G401.6 (cell line): Measurements from ENCODE around the gene ENPP7.
"Not testable (repeated sequence)": the region's sequence is repeated elsewhere in the genome, so short reads cannot be mapped to it uniquely, and the experiment has no call there.

ENCODE experiments used
- FAIRE-seq: peaks from 2 replicates; lab custom pipeline; 2012; peaks lifted over from hg19 to GRCh38; lab: Jason Lieb, UNC

ENPP7 gene

GRCh38 chr17:79749156-79749815, 18.5 kb downstream of the ENPP7 start:
- FAIRE-seq = peak; percentile 78

- no peak for FAIRE-seq
Observed at GRCh38 chr17:79749958-79750357, 19.2 kb downstream of the ENPP7 start.

DNA sequence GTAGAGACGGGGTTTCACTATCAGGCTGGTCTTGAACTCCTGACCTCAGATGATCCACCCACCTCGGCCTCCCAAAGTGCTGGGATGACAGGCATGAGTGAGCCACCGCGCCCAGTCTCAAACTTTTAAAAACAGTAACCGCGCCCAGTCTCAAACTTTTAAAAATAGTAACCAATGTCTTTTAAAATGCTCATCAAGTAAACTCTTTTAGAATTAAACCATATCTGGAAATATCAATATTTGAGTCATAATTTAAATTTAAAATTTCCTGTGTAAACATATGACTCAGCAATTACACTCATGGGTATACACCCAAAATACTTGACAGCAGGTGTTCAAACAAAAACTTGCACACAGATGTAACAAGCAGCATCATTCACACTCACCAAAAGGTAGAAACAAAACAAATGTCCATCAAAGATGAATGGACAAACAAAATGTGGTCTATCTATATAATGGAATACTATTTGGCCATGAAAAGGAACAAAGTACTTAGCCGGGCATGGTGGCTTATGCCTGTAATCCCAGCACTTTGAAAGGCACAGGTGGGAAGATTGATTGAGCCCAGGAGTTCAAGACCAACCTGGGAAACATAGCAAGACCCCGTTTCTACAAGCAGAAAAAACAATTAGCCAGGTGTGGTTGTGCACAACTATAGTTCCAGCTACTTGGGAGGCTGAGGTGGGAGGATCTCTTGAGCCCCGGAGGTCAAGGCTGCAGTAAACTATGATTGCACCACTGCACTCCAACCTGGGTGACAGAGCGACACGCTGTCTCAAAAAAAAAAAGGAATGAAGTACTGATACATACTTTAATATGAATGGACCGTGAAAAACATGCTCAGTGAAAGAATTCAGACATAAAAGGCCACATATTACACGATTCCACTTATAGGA, 20.2 kb downstream of the ENPP7 start:
- FAIRE-seq = no peak

DNA sequence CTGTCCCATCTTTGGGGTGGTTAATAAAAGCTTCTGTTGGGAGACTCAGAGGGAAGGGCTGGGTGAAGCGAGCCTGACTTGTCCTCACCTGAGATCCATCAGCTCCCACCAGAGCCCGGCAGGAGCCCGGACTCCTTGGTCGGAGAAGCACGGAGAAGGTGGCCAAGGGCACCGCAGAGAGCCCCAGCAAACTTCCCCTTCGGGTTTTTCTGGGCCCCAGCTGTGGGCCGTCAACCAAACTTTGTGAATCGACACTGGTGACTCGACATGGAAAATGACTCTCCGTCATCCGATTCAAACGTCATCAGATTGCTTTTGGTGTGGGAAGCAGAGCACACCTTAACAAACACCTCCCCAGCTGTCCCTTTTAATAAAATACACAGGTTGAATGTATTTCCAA, 21.4 kb downstream of the ENPP7 start:
- no peak for FAIRE-seq

DNA sequence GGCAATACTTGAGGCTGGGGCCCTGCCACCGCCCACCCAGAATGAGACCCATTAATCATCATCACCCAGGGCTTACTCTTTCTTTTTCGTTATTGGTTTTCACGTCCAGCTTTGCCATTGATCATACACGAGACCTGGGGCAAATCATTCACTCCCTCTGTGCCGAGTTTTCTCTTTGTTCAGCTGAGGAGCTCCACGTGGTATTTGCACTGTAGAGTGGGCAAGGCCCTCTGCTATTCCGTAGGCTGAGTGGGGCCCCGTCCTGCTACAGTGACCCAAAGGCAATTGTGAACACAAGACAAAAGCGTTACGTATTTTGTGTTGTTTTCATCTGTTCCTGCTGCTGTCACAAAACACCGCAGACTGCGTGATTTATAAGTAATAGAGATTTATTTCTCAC, 23.6 kb downstream of the ENPP7 start:
- no peak for FAIRE-seq

DNA sequence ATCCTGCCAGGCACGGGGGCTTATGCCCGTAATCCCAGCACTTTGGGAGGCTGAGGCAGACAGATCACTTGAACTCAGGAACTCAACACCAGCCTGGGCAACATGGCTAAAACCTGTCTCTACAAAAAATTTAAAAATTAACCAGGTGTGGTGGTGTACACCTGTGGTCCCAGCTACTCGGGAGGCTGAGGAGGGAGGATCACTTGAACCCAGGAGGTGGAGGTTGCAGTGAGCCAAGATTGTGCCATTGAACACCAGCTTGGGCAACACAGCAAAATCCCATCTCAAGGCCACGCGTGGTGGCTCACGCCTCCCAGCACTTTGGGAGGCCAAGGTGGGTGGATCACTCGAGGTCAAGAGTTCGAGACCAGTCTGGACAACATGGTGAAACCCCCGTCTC, 24.2 kb downstream of the ENPP7 start:
- not testable (repeated sequence) for FAIRE-seq

DNA sequence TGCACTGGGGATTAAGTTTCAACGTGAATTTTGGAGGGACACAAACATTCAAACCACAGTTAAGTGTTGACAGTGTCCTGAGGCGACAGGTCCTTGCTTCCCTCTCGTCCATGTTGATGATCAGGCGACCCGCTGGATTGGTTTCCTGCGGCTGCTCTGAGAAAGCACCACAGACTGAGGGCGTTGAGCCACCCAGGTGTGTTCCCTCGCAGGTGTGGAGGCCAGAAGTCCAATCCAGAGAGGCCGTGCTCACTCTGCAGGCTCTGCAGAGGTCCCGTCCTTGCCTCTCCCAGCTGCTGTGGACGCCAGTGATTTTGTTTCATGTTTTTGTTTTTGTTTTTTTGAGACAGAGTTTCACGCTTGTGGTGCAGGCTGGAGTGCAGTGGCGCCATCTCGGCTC, 24.8 kb downstream of the ENPP7 start:
- no peak for FAIRE-seq

GRCh38 chr17:79757140-79757745, 26.5 kb downstream of the ENPP7 start:
- FAIRE-seq = no peak

GRCh38 chr17:79758271-79758670, 27.5 kb downstream of the ENPP7 start:
- FAIRE-seq = no peak

DNA sequence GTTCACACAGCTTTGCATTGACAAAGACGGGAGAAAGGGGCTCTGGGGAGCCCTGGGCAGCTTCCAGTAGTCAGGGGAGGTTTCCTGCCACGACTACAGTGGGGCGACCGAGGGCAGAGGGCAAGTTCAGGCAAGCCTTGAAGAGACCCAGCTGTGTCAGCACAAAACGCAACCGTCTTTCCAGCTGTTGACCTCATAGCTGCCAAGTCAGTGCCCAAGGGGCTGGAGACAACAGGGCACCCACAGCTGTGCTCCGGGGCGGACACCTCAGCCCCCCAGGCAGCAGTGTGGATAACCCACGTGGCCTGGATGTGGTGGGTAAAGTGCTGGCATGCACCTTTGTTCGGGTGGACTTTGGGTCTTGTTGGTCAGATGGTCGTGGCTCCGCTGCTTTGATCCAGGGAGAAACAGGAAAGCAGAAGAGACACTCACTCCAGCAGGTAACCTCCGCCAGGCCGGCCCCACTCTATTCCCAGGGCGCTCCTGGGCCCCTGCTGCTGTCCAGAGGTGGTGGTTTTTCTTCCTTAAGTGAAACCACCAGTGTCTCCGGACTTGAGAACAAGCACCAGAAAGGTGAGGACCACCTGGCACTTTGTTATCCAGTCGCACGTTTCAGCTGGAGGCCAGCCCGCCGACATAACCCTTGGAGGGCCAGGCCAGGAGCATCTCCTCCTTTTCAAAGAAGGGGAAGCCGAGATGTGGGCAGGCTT, 29.6 kb downstream of the ENPP7 start:
- FAIRE-seq = no peak

DNA sequence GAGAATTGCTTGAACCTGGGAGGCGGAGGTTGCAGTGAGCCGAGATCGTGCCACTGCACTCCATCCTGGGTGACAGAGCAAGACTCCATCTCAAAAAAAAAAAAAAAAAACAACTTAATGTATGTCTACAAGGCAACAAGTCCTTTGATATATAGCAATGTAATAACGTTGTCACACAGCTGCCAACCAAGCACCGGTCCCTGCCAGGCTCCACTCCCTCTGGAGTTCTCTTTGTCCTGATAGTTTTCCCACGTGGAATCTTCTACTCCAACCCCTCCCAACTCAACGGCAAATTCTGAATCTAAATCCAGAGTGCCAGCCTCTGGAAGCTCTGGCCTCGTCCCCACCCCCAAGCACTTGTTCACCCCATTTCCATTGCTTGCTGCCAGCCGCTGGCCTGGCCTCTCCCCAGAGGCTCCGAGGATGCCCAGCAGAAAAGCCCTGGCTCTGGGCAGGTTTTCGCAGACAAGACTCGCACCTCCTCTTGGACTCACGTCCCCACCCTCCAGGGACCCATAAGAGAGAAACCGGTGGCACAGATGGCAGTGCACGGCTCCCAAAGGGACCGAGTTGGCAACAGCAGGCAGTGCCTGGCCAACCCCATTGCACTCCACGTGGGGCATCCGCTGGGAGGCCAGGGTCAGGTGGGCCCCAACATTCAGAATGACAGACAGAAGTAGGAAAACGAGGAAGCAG, 31.3 kb downstream of the ENPP7 start:
- no peak for FAIRE-seq

GRCh38 chr17:79765708-79766107, 35.0 kb downstream of the ENPP7 start:
- FAIRE-seq = peak; percentile 15

- FAIRE-seq = no peak
Observed at GRCh38 chr17:79769570-79770506, 39.1 kb downstream of the ENPP7 start.

GRCh38 chr17:79771276-79771675, 40.5 kb downstream of the ENPP7 start:
- no peak for FAIRE-seq

GRCh38 chr17:79772726-79773125, 42.0 kb downstream of the ENPP7 start:
- FAIRE-seq = not testable (repeated sequence)

DNA sequence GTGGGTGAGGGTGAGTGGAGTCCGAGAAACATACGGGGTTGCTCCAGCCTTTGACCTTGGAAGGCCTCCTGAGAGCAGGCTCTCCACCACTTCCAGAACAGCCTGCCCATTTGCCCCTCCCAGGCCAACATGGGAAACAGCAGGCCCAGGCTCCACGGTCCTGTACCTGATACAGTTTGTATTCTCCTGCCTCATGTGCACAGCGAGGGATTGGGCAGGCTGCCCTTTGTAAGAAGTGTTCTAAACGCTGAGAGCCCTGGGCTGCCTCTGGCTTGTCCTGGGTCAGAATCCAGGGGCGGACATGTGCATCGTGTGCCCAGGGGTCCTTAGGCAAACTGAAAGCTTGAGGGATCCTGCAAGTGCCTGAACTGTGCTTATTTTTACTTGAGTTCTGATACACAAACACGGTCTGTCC, 43.8 kb downstream of the ENPP7 start:
- FAIRE-seq = no peak

DNA sequence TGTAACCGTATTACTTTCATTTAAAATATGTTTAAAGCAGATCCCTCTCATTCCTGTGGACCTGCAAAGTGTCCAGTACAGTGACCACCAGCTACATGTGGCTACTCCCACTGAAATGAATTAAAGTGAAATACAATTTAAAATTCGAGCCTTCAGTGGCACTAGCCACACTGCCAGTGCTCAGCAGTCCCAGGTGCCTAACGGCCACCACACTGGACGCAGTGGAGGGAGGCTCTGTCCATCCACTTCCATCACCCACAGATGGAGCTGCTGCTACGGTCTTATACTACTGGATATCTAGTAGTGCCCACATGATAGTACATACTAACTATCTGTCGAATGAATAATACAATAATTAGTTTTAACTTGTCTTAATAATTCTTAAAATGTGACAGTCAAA, 44.9 kb downstream of the ENPP7 start:
- FAIRE-seq = no peak

DNA sequence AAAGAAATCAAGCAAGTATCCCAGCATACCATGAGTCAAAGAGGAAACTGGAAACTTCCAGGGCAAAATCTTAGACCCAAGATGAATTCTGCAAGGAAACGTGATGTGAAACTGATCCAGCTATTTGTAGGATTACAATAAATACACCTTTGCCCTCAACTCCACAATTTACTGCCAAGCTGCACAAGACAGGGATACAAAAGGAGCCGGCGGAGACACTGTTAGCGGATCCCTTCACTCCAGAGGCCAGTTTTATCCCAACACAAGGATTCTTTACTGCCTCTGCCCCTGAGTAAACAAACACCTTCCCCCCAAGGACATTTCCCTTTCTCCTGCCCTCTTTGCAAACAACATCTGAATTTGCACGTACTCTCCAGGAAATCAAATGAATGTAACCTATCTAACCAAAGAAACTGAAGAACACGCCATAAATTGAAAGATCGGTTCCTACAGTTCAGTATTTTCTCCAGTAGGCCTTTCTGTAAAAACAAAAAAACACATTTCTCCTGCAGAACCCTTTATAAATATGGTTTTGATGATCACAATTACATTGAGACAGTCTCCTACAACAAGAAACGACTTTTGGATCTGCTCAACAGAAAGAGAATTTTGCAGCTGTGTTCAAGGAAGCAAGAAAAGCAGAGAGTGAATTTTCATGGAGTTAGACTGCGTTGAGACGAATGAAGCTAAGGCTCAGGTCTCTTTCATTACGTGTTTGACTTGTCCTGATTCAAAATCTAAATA, 45.8 kb downstream of the ENPP7 start:
- FAIRE-seq = no peak

GRCh38 chr17:79777120-79777893, 46.6 kb downstream of the ENPP7 start:
- no peak for FAIRE-seq
